ENCODE measurements around the gene SPATS2L. TPM values are rescaled to one million over a fixed set of nuclear protein-coding genes. Genes with fewer than 3 reads are reported as not detected.

SPATS2L gene
- polyA plus RNA-seq, 2 of the 4 experiments (the other 2 are of a cell fraction) = 85.2 to 202 TPM

- TF ChIP-seq REST (IDR thresholded peaks at IDR 0.05) = no peak
- TF ChIP-seq HOXB13 (CRISPR knock-in tag; IDR thresholded peaks at IDR 0.05; ENCODE audit: low read depth) = no peak
These were observed 219.0 kb downstream of the SPATS2L start (continued) for GRCh38 chr2:200525551-200525881.

GRCh38 chr2:200525882-200526651 is 219.6 kb downstream of the SPATS2L start, which contains the start of gene SGO2:
TSS of gene SGO2 (plus strand) at chr2:200526207. CDS start at chr2:200532976, 6,769 bp downstream.
- CTCF ChIA-PET = interaction anchor here (0.6 to 2.8 kb wide), 4 partner anchors 10 to 347 kb away, joined by 4 to 14 read pairs (median 10); partner anchors contain the start of gene KCTD18
- TF ChIP-seq PHF8 (IDR thresholded peaks at IDR 0.05; ENCODE audit: borderline replicate concordance, low read depth) (peak; percentile 61; the same call in 1 of the 2 replicates), MYC (IDR thresholded peaks at IDR 0.05; ENCODE audit: borderline replicate concordance, low read length) (no peak), CBX8 (IDR thresholded peaks at IDR 0.05) (no peak), CHD4 (IDR thresholded peaks at IDR 0.05; ENCODE audit: borderline replicate concordance) (no peak), CBX2 (IDR thresholded peaks at IDR 0.05; ENCODE audit: borderline replicate concordance, low read depth) (no peak), HES2 (IDR thresholded peaks at IDR 0.05) (no peak), FOSB (CRISPR knock-in tag; IDR thresholded peaks at IDR 0.05) (no peak), ZNF302 (CRISPR knock-in tag; IDR thresholded peaks at IDR 0.05) (no peak), POLR2A (IDR thresholded peaks at IDR 0.05; ENCODE audit: low read length) (peak; percentile 90), RARB (CRISPR knock-in tag; IDR thresholded peaks at IDR 0.05) (no peak), FOXS1 (CRISPR knock-in tag; IDR thresholded peaks at IDR 0.05) (no peak), HEYL (CRISPR knock-in tag; IDR thresholded peaks at IDR 0.05) (no peak), EP300 (IDR thresholded peaks at IDR 0.05) (no peak), ATOH8 (CRISPR knock-in tag; IDR thresholded peaks at IDR 0.05; ENCODE audit: low read depth) (no peak), CEBPB (IDR thresholded peaks at IDR 0.05) (peak in 1 of 2 experiments; percentile 64; a peak in 1 of 4 replicates), TP53 (CRISPR knock-in tag; IDR thresholded peaks at IDR 0.05) (no peak), ZC3H11A (IDR thresholded peaks at IDR 0.05) (no peak), BHLHE40 (IDR thresholded peaks at IDR 0.05; ENCODE audit: low read depth, low read length) (no peak), NFE2L2 (conservative IDR thresholded peaks at IDR 0.05; ENCODE audit: low read length) (no peak), JUN (IDR thresholded peaks at IDR 0.05) (peak; percentile 40 to 73; a peak in 3 of 5 replicates), SMC3 (IDR thresholded peaks at IDR 0.05) (no peak), MAZ (IDR thresholded peaks at IDR 0.05; ENCODE audit: borderline replicate concordance, low read depth, low read length) (no peak), SREBF2 (IDR thresholded peaks at IDR 0.05) (no peak), NR3C1 (IDR thresholded peaks at IDR 0.05) (no peak), HDAC2 (IDR thresholded peaks at IDR 0.05) (peak; percentile 91)
- TF ChIP-seq, protein P1, sequence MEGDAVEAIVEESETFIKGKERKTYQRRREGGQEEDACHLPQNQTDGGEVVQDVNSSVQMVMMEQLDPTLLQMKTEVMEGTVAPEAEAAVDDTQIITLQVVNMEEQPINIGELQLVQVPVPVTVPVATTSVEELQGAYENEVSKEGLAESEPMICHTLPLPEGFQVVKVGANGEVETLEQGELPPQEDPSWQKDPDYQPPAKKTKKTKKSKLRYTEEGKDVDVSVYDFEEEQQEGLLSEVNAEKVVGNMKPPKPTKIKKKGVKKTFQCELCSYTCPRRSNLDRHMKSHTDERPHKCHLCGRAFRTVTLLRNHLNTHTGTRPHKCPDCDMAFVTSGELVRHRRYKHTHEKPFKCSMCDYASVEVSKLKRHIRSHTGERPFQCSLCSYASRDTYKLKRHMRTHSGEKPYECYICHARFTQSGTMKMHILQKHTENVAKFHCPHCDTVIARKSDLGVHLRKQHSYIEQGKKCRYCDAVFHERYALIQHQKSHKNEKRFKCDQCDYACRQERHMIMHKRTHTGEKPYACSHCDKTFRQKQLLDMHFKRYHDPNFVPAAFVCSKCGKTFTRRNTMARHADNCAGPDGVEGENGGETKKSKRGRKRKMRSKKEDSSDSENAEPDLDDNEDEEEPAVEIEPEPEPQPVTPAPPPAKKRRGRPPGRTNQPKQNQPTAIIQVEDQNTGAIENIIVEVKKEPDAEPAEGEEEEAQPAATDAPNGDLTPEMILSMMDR (IDR thresholded peaks at IDR 0.05) = no peak
- TF ChIP-seq, protein P2, sequence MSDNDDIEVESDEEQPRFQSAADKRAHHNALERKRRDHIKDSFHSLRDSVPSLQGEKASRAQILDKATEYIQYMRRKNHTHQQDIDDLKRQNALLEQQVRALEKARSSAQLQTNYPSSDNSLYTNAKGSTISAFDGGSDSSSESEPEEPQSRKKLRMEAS (IDR thresholded peaks at IDR 0.05) = peak; percentile 76
- TF ChIP-seq, protein P3, sequence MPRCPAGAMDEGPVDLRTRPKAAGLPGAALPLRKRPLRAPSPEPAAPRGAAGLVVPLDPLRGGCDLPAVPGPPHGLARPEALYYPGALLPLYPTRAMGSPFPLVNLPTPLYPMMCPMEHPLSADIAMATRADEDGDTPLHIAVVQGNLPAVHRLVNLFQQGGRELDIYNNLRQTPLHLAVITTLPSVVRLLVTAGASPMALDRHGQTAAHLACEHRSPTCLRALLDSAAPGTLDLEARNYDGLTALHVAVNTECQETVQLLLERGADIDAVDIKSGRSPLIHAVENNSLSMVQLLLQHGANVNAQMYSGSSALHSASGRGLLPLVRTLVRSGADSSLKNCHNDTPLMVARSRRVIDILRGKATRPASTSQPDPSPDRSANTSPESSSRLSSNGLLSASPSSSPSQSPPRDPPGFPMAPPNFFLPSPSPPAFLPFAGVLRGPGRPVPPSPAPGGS (IDR thresholded peaks at IDR 0.05) = peak; percentile 72; the same call in 1 of the 3 replicates
- TF ChIP-seq, protein P4, sequence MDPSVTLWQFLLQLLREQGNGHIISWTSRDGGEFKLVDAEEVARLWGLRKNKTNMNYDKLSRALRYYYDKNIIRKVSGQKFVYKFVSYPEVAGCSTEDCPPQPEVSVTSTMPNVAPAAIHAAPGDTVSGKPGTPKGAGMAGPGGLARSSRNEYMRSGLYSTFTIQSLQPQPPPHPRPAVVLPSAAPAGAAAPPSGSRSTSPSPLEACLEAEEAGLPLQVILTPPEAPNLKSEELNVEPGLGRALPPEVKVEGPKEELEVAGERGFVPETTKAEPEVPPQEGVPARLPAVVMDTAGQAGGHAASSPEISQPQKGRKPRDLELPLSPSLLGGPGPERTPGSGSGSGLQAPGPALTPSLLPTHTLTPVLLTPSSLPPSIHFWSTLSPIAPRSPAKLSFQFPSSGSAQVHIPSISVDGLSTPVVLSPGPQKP (IDR thresholded peaks at IDR 0.05; ENCODE audit: low read depth, low read length) = no peak

More at GRCh38 chr2:200525882-200526651, 219.6 kb downstream of the SPATS2L start, which contains the start of gene SGO2:
- 2% methylated on average over 16 of the region's 56 CpGs for WGBS (ENCODE audit: missing lambda C conversion rate)
- FAIRE-seq (peak; percentile 63), DNase-seq (ENCODE audit: low read depth in 1 of 2, low spot score in 1 of 2) (peak; percentile 89 to 93), ATAC-seq (peak; percentile 100)
- H3K9me3 ChIP-seq = no peaks in the 10 kb centered on the region
- H3K4me2 ChIP-seq = peak within 1 kb of the TSS; percentile 86
- peak within 1 kb of the TSS; percentile 64 for H3K4me3 ChIP-seq
- peak within 1 kb of the TSS; percentile 72 to 92 for H3K27ac ChIP-seq
- peaks cover 16% of the 10 kb centered on the region; the same call in 2 of the 3 replicates for H3K4me1 ChIP-seq
- POLR2A ChIA-PET = no interaction called here

Measured in A549 (cell line).